Measurements from ENCODE around the gene BBS7.

The BBS7 gene

GRCh38 chr4:121801715-121802075 is 68.6 kb downstream of the BBS7 start:
- H3K27ac ChIP-seq (replicated peaks), result peak overlapping the region; percentile 90
- H3K4me3 ChIP-seq (replicated peaks; ENCODE audit: insufficient read depth, low read length), result peak overlapping the region; percentile 86
- DNase-seq (ENCODE audit: low read depth in 1 of 2, low spot score in 1 of 2), result no peak
- no peaks in the 10 kb centered on the region for H3K27me3 ChIP-seq (ENCODE audit: insufficient read depth, poor library complexity, severe bottlenecking)
- TF ChIP-seq CTCF (IDR thresholded peaks at IDR 0.05; ENCODE audit: insufficient read depth, low read length) (no peak), REST (IDR thresholded peaks at IDR 0.05; ENCODE audit: insufficient replicate concordance, low read depth) (no peak), GABPA (IDR thresholded peaks at IDR 0.05; ENCODE audit: low read depth) (no peak)

- DNase-seq (ENCODE audit: low read depth in 1 of 2, low spot score in 1 of 2), result peak; percentile 92 to 93
- H3K27ac ChIP-seq (replicated peaks), result peak within 1 kb of the TSS; percentile 90
- TF ChIP-seq REST (IDR thresholded peaks at IDR 0.05; ENCODE audit: insufficient replicate concordance, low read depth), result no peak
- TF ChIP-seq SPI1 (IDR thresholded peaks at IDR 0.05; ENCODE audit: borderline replicate concordance, low read depth), result peak; percentile 94
- peak; percentile 96 for TF ChIP-seq POLR2AphosphoS5 (IDR thresholded peaks at IDR 0.05; ENCODE audit: low read depth)
- no peak for TF ChIP-seq CTCF (IDR thresholded peaks at IDR 0.05; ENCODE audit: insufficient read depth, low read length)
- no peak; the same call in 1 of the 2 replicates for TF ChIP-seq GABPA (IDR thresholded peaks at IDR 0.05; ENCODE audit: low read depth)
Observed at GRCh38 chr4:121800961-121801714, 69.1 kb downstream of the BBS7 start, which contains the start of gene EXOSC9. Gene EXOSC9 (plus strand): TSS chr4:121801323. CDS start chr4:121801425, 102 bp downstream.

GRCh38 chr4:121800638-121800960 is 69.7 kb downstream of the BBS7 start:
- H3K4me3 ChIP-seq (replicated peaks; ENCODE audit: insufficient read depth, low read length), result peak overlapping the region; percentile 86
- DNase-seq (ENCODE audit: low read depth in 1 of 2, low spot score in 1 of 2), result no peak
- TF ChIP-seq POLR2AphosphoS5 (IDR thresholded peaks at IDR 0.05; ENCODE audit: low read depth) (no peak), GABPA (IDR thresholded peaks at IDR 0.05; ENCODE audit: low read depth) (no peak), CTCF (IDR thresholded peaks at IDR 0.05; ENCODE audit: insufficient read depth, low read length) (no peak), SPI1 (IDR thresholded peaks at IDR 0.05; ENCODE audit: borderline replicate concordance, low read depth) (no peak), REST (IDR thresholded peaks at IDR 0.05; ENCODE audit: insufficient replicate concordance, low read depth) (no peak)
- H3K27ac ChIP-seq (replicated peaks), result peak overlapping the region; percentile 90
- H3K27me3 ChIP-seq (ENCODE audit: insufficient read depth, poor library complexity, severe bottlenecking), result peaks cover 4% of the 10 kb centered on the region

More at GRCh38 chr4:121800961-121801714, 69.1 kb downstream of the BBS7 start, which contains the start of gene EXOSC9:
- peaks cover 2% of the 10 kb centered on the region for H3K27me3 ChIP-seq (ENCODE audit: insufficient read depth, poor library complexity, severe bottlenecking)
- H3K4me3 ChIP-seq (replicated peaks; ENCODE audit: insufficient read depth, low read length), result peak within 1 kb of the TSS; percentile 86
